HG02852 (cell line): ENCODE results near the gene IGFBP7.

Experiments
- ATAC-seq: cut with Tn5 transposase; IDR thresholded peaks from one replicate; pipeline ENCODE4 v1.9.1; 2021; ENCODE audit warnings: mild to moderate bottlenecking, moderate library complexity; ENCODE audit not compliant: unreplicated experiment

Gene IGFBP7

GRCh38 chr4:57044279-57044678 is 65.9 kb downstream of the IGFBP7 start:
- no peak for ATAC-seq

GRCh38 chr4:57043347-57044251 is 66.6 kb downstream of the IGFBP7 start:
- ATAC-seq = no peak

DNA sequence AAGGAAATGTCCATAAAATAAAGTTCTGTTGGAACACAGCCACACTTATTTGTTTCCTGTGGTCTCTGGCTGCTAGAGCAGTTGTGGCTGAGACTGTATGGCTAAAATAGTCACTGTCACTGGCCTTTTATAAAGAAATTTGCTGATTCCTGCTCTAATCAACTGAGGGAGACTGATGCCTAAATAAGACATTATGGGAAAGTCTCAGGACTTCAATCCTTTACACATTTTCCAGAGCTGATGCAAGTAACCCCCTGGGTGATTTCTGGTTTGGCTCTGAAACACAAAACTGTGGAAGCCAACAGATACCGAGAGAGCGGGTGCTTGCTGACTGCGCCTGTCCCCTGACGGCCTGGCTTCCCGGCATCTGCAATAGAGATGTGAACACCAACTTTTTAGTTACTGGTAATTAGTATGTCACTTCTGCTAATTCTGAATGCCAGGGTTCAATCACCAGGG is 67.4 kb downstream of the IGFBP7 start:
- no peak for ATAC-seq

- ATAC-seq = no peak
Observed at GRCh38 chr4:57041020-57041419, 69.2 kb downstream of the IGFBP7 start.

DNA sequence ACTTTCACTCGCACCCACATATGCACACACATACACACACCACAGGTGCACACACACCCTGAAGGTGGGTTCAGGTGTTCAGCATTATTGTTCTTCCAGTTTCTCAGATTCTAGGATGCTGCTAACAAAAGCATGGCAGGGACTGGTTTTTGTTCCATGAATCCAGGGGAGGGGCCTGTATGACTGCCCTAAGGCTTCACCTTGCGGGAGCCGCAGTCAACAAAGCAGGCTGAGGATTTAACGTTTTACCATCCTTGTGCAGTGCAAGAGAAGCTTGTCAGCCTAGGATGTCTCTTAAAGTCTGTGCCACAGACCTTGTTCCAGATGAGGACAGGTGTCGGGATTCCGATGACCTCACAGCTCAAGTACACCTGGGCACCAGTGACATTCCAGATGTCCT is 69.7 kb downstream of the IGFBP7 start:
- no peak for ATAC-seq

- ATAC-seq = no peak
Observed at GRCh38 chr4:57039345-57039744, 70.8 kb downstream of the IGFBP7 start.

- ATAC-seq = peak; percentile 70
Observed at GRCh38 chr4:57037982-57038604, 72.1 kb downstream of the IGFBP7 start.

- no peak for ATAC-seq
Observed at GRCh38 chr4:57034520-57034919, 75.7 kb downstream of the IGFBP7 start.

DNA sequence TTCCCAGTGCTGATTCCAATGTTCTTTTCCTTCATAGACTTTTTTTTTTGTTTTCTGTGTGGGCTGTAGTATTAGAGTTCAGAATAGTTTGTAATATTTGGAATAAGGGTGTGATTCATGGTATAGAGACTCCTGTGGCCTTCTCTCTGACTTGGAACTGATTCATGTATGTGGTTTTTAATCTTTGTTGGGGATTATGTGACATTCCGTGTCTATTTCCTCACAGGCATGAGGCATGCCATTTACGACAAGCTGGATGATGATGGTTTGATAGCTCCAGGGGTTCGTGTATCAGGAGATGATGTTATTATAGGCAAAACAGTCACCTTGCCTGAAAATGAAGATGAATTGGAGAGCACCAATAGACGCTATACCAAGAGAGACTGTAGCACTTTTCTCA is 87.1 kb downstream of the IGFBP7 start:
- no peak for ATAC-seq

DNA sequence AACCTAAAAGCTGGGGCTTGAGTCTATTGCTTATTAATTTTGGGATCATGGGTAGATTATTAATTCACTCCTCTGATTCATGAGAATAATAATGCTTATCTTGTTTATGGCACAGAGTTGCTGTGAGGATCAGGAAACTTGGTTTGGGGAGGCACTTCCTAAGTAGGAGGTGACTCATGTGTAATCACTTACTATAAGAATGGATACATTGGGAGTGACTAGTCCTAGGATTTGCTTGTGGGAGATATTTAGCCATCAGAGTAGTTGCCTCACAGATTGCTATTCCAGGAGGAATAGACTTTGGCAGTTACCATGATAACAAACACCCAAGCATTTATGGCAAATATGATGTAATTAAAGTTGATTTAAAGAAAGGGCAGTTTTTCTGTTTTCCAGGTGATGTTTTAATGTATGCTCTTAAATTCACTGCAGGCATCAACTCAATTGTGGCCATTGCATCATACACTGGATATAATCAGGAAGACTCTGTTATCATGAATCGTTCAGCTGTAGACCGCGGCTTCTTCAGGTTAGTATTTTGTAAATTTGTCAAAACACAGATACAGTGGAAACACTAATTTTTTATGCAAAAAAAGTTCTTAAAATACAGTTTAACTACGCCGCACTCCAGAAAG is 89.6 kb downstream of the IGFBP7 start:
- ATAC-seq = no peak

- ATAC-seq = no peak
Observed at GRCh38 chr4:57018980-57019379, 91.2 kb downstream of the IGFBP7 start.

- no peak for ATAC-seq
Observed at GRCh38 chr4:57013543-57014120, 96.6 kb downstream of the IGFBP7 start.

DNA sequence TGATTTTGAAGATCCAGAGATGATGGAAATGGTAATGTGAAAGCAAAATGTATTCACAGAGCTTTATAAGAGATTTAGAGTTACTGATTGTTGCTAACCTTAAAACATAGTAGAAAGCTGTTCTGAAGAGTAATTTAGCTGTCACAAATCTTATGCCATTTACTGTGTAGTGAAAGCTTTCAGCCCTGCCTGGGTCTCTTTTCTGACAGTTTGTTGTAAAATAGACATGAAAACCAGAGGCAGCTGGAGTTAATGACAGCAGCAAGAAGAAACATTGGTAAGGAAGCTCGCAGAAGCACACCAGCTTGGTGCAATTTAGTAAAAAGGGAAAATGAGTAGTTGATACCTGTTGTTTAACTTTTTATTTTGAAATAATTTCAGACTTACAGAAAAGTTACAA is 110.4 kb downstream of the IGFBP7 start:
- ATAC-seq = no peak

DNA sequence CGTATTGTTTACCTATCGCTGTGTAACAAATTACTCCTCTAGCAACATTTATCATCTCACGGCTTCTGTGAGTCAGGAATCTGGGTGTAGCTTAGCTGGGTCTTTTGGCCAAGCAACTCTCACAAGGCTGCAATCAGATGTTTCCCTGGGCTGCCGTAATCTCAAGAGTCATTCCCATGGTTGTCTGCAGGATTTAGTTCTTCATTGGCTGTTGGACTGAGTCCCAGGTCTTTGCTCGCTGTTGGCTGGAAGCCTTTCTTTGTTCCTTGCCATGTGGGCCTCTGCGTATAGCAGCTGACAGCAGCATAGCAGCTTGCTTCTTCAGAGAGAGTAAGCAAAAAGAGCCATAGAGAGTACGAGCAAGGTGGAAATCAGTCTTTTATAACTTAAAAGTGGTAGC is 114.7 kb downstream of the IGFBP7 start:
- ATAC-seq = no peak

DNA sequence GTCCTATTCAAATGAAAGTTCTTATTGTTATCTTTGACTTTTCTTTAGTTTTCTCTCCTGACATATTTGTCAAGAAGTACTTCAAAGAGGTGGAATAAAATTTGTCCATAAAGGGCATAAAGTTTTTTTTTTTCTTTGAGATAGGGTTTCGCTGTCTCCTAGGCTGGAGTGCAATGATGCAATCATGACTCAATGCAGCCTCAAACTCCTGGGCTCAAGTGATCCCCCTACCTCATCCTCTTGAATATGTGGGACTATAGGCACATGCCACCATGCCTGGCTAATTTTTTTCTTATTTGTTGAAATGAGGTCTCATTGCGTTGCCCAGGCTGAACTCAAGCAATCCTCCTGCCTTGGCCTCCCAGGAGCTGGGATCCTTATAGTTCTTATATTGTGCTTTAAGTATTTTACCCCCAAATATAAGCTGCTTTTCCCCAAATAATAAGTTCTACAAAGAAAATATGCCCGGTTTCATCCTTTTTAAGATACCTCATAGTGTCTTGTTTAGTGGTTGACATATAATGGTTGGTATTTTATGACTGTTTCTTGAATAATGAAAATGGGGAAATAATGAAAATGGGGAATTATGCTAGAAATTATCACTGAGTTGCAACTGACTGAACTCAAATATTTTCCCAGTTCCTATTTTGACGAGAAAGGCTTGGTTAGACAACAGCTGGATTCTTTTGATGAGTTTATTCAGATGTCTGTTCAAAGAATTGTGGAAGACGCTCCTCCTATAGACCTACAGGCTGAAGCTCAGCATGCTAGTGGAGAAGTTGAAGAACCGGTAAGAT is 119.9 kb downstream of the IGFBP7 start:
- no peak for ATAC-seq

- no peak for ATAC-seq
Observed at GRCh38 chr4:56986952-56987351, 123.2 kb downstream of the IGFBP7 start.

DNA sequence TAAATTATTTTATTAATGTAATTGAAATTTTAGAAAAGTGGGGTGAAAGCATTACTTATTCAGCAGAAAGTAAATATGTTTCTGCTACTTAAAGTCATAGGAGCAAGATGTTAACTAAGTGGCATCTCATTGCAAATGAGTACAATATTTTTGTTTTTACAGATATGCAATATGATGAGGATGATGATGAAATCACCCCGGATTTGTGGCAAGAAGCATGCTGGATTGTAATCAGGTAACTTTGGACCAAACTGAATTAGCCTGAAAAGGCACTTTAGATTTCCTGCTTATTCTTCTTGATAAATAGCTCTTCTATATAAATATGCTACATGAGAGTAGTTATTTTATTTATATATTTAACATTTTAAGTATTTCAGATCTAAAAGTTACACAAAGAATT is 124.0 kb downstream of the IGFBP7 start:
- no peak for ATAC-seq

DNA sequence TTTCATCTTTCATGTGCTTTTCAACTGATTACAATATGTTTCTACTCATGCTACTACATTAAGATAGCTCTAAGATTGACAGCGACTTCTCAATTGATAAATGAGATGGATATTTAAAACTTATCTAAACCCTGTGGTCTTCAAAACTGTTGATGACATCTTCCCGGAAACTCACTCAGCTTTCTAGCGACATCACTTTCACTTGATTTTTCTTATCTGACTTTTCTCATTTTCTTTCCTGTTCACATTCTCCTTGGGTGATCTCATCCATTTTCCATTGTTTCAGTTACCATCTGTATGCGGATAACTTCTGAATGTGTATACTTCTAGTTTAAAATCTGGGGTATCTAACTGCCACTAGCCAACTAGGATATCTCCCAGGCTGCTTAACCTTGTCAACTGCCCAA is 128.4 kb downstream of the IGFBP7 start:
- no peak for ATAC-seq
